A549 (cell line): ENCODE results near the gene CCNL1.

Experiments used
- CHD2 ChIP-seq: fragments of 150-350 bp; IDR thresholded peaks from 2 replicates; pipeline ENCODE4 v1.6.1; 2014; ENCODE audit warnings: low read length; ENCODE audit not compliant: partially characterized antibody
- CTCF ChIP-seq: fragments of >200 bp; sonication (Bioruptor Twin); formaldehyde crosslinking; IDR thresholded peaks from 3 replicates; pipeline ENCODE4 v1.5.1; 2016
- ESRRA ChIP-seq: fragments of 150-350 bp; IDR thresholded peaks from 2 replicates; pipeline ENCODE4 v1.6.1; 2014; ENCODE audit warnings: mild to moderate bottlenecking, low read length, borderline replicate concordance
- HMGXB4 ChIP-seq: fragments of 250-450 bp; sonication (Bioruptor Pico); IDR thresholded peaks from 2 replicates; pipeline ENCODE4 v1.5.0; 2021; ENCODE audit warnings: mild to moderate bottlenecking, moderate library complexity, borderline replicate concordance
- JUNB ChIP-seq: fragments of >200 bp; sonication (Bioruptor Twin); formaldehyde crosslinking; IDR thresholded peaks from 2 replicates; pipeline ENCODE4 v1.6.1; 2016
- POLR2A ChIP-seq: IDR thresholded peaks from 2 replicates; pipeline ENCODE4 v1.6.1; 2012; ENCODE audit warnings: mild to moderate bottlenecking, low read length

- no peak for TF ChIP-seq POLR2A
- TF ChIP-seq CTCF: no peak
- TF ChIP-seq HMGXB4: no peak
- no peak for TF ChIP-seq JUNB
- TF ChIP-seq ESRRA: no peak
- no peak for TF ChIP-seq CHD2
These were observed 27.6 kb downstream of the CCNL1 start for GRCh38 chr3:157132341-157132740.
